Loucy (cell line): Measurements from ENCODE around the gene NARF.

Experiments
- CTCF ChIP-seq: fragments of 200-600 bp; sonication (generic); conservative IDR thresholded peaks from 2 replicates; pipeline ENCODE4 v1.5.1; 2014; ENCODE audit warnings: mild to moderate bottlenecking, antibody characterized with exemption, low read length
- EZH2phosphoT487 ChIP-seq: fragments of 200-600 bp; IDR thresholded peaks from 2 replicates; pipeline ENCODE4 v1.6.1; 2018; ENCODE audit warnings: antibody characterized with exemption, mild to moderate bottlenecking, moderate library complexity, borderline replicate concordance

GRCh38 chr17:82495844-82496528 is 37.4 kb downstream of the NARF start:
- TF ChIP-seq CTCF (no peak), EZH2phosphoT487 (no peak)
